BJ (cell line): Measurements from ENCODE around the gene NUMBL. TPM values are rescaled to one million over a fixed set of nuclear protein-coding genes. Genes with fewer than 3 reads are reported as not detected.
A peak's percentile ranks its signal among the peaks of the same experiment; 100 is the strongest.

Experiments used
- CTCF ChIA-PET: fragments of 350-600 bp; formaldehyde crosslinking; extraction: SDS; loops from one replicate; lab custom pipeline; 2021; ENCODE audit warnings: antibody characterized with exemption, inconsistent platforms; lab: Yijun Ruan, JAX
- POLR2A ChIA-PET: fragments of 300-600 bp; sonication (Branson Sonifier 250); formaldehyde crosslinking; extraction: SDS; loops from one replicate; lab custom pipeline; 2021; ENCODE audit warnings: antibody characterized with exemption; lab: Charles Lee
- DNase-seq: peaks from one replicate; pipeline ENCODE4 v3.0.0-alpha.2; 2011; ENCODE audit warnings: low read depth
- H3K27me3 ChIP-seq: 2 replicates; pipeline ENCODE4 v1.6.0; 2011; ENCODE audit warnings: low read length; ENCODE audit not compliant: control insufficient read depth, insufficient read depth
- H3K36me3 ChIP-seq: 2 replicates; pipeline ENCODE4 v1.5.1; 2011; ENCODE audit warnings: low read length; ENCODE audit not compliant: control insufficient read depth, insufficient read depth
- H3K4me3 ChIP-seq: 2 replicates; pipeline ENCODE4 v1.5.1; 2011; ENCODE audit warnings: low read depth, mild to moderate bottlenecking, control low read depth, low read length
- CTCF ChIP-seq: IDR thresholded peaks from 2 replicates; pipeline ENCODE4 v1.5.1; 2011; ENCODE audit warnings: low read depth, mild to moderate bottlenecking, control low read depth, inconsistent platforms, low read length, moderate library complexity; ENCODE audit not compliant: insufficient read depth
- polyA plus RNA-seq: library from polyadenylated mRNA; depleted of rRNA; stranded (reverse); fragments of >200 nt; gene quantifications from 2 replicates; pipeline ENCODE4 v1.2.3, GENCODE V29; 2011

NUMBL gene
- polyA plus RNA-seq, 1 experiment: 28.6 TPM

GRCh38 chr19:40724315-40724714, 33.9 kb upstream of the NUMBL start:
- ChIA-PET CTCF (no interaction called here), POLR2A (interaction anchor here (0.6 kb wide), 1 partner anchor 16 kb away, joined by 3 read pairs; no protein-coding TSS in a partner anchor)
- Histone ChIP-seq H3K36me3 (peaks cover 20% of the 10 kb centered on the region), H3K27me3 (no peaks in the 10 kb centered on the region), H3K4me3 (no peak overlapping the region)
- no peak for DNase-seq
- TF ChIP-seq CTCF: no peak

GRCh38 chr19:40723661-40724254, 33.3 kb upstream of the NUMBL start:
- Histone ChIP-seq H3K27me3 (no peaks in the 10 kb centered on the region), H3K36me3 (peaks cover 17% of the 10 kb centered on the region), H3K4me3 (no peak overlapping the region)
- DNase-seq: no peak
- TF ChIP-seq CTCF: no peak
- ChIA-PET CTCF (interaction anchor here (1.5 kb wide), 1 partner anchor 31 kb away, joined by 4 read pairs; no protein-coding TSS in a partner anchor), POLR2A (no interaction called here)

- Histone ChIP-seq H3K27me3 (no peaks in the 10 kb centered on the region), H3K36me3 (peaks cover 13% of the 10 kb centered on the region), H3K4me3 (no peak overlapping the region)
- POLR2A ChIA-PET: no interaction called here
- TF ChIP-seq CTCF: no peak
- DNase-seq: no peak
- CTCF ChIA-PET: interaction anchor here (0.6 to 1.5 kb wide), 5 partner anchors 22 to 96 kb away, joined by 3 to 5 read pairs (median 3); no protein-coding TSS in a partner anchor
Measured at GRCh38 chr19:40721936-40722661, 31.6 kb upstream of the NUMBL start.

GRCh38 chr19:40721140-40721486, 30.7 kb upstream of the NUMBL start:
- H3K4me3 ChIP-seq: no peak overlapping the region
- no peak for DNase-seq
- ChIA-PET CTCF (interaction anchor here (0.6 to 0.8 kb wide), 3 partner anchors 77 to 1132 kb away, joined by 3 to 4 read pairs (median 3); no protein-coding TSS in a partner anchor), POLR2A (no interaction called here)
- no peaks in the 10 kb centered on the region for H3K27me3 ChIP-seq
- H3K36me3 ChIP-seq: peaks cover 11% of the 10 kb centered on the region
- TF ChIP-seq CTCF: no peak

GRCh38 chr19:40719414-40719894, 29.0 kb upstream of the NUMBL start:
- ChIA-PET POLR2A (no interaction called here), CTCF (interaction anchor here (0.8 kb wide), 1 partner anchor 17 kb away, joined by 3 read pairs; no protein-coding TSS in a partner anchor)
- TF ChIP-seq CTCF: no peak
- no peaks in the 10 kb centered on the region for H3K27me3 ChIP-seq
- peaks cover 5% of the 10 kb centered on the region for H3K36me3 ChIP-seq
- no peak for DNase-seq
- peak overlapping the region; percentile 70 for H3K4me3 ChIP-seq
